Endothelial cell (in vitro differentiated cells): ENCODE data around the gene SPO11. TPM values are rescaled to one million over a fixed set of nuclear protein-coding genes. Genes with fewer than 3 reads are reported as not detected.

Source experiments
- DNase-seq: peaks from one replicate; pipeline ENCODE4 v3.0.0; 2021; ENCODE audit warnings: low spot score
- H3K27ac Mint-ChIP-seq: one replicate; pipeline ENCODE4 v1.8.0; 2021; ENCODE audit warnings: mixed read lengths, inconsistent platforms; ENCODE audit not compliant: unreplicated experiment
- H3K27me3 Mint-ChIP-seq: one replicate; pipeline ENCODE4 v1.8.0; 2021; ENCODE audit warnings: mild to moderate bottlenecking, moderate library complexity, mixed read lengths, inconsistent platforms; ENCODE audit not compliant: unreplicated experiment
- H3K36me3 Mint-ChIP-seq: one replicate; pipeline ENCODE4 v1.8.0; 2021; ENCODE audit warnings: mild to moderate bottlenecking, low read depth, mixed read lengths, inconsistent platforms; ENCODE audit not compliant: unreplicated experiment
- H3K4me1 Mint-ChIP-seq: one replicate; pipeline ENCODE4 v1.8.0; 2021; ENCODE audit warnings: mild to moderate bottlenecking, mixed read lengths, inconsistent platforms; ENCODE audit not compliant: unreplicated experiment
- H3K4me3 Mint-ChIP-seq: one replicate; pipeline ENCODE4 v1.8.0; 2021; ENCODE audit warnings: mild to moderate bottlenecking, mixed read lengths, inconsistent platforms; ENCODE audit not compliant: unreplicated experiment
- H3K9me3 Mint-ChIP-seq: one replicate; pipeline ENCODE4 v1.8.0; 2021; ENCODE audit warnings: mixed read lengths, inconsistent platforms; ENCODE audit not compliant: unreplicated experiment
- total RNA-seq: library from RNA; stranded (reverse); fragmentation: NEBNext Ultra II Directional; extraction: Animal tissue kit (Norgen Biotek cat#: 25700); gene quantifications from one replicate; pipeline ENCODE4 v1.2.1, GENCODE V29; 2021; ENCODE audit not compliant: unreplicated experiment
- TF ChIP-seq, protein P1 (sequence below): fragments of 200-600 bp; sonication (generic); IDR thresholded peaks from one replicate; pipeline ENCODE4 v1.5.0; 2021; ENCODE audit warnings: antibody characterized with exemption; ENCODE audit not compliant: unreplicated experiment

SPO11 gene
- total RNA-seq, 1 donor from 2014 or later, result not detected

GRCh38 chr20:57383447-57384347 is 54.1 kb downstream of the SPO11 start:
- no peak overlapping the region for H3K27ac Mint-ChIP-seq
- peaks cover 3% of the 10 kb centered on the region for H3K36me3 Mint-ChIP-seq
- TF ChIP-seq, protein P1, sequence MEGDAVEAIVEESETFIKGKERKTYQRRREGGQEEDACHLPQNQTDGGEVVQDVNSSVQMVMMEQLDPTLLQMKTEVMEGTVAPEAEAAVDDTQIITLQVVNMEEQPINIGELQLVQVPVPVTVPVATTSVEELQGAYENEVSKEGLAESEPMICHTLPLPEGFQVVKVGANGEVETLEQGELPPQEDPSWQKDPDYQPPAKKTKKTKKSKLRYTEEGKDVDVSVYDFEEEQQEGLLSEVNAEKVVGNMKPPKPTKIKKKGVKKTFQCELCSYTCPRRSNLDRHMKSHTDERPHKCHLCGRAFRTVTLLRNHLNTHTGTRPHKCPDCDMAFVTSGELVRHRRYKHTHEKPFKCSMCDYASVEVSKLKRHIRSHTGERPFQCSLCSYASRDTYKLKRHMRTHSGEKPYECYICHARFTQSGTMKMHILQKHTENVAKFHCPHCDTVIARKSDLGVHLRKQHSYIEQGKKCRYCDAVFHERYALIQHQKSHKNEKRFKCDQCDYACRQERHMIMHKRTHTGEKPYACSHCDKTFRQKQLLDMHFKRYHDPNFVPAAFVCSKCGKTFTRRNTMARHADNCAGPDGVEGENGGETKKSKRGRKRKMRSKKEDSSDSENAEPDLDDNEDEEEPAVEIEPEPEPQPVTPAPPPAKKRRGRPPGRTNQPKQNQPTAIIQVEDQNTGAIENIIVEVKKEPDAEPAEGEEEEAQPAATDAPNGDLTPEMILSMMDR, result no peak

DNA sequence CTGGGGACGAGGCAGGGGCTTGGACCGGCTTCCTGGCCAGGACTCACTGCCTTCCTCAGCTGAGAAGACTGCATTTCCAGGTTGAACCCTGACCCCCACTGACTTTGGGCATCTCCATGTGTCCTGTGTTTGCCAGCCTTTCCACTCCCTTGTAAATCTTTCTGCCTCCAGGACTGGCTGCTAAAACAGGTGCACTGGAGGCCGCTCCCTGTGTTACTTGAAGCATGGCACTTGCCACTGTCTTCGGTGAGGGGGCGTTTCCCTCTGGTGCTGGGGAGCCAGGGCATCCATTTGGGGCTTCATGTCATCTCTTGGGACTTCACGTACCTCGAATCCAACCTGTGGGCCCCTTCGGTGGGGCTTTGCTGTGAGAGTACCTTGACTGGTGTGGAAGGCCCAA is 54.9 kb downstream of the SPO11 start:
- DNase-seq, result no peak
- H3K4me3 Mint-ChIP-seq, result peak overlapping the region; percentile 21
- H3K36me3 Mint-ChIP-seq, result peaks cover 3% of the 10 kb centered on the region
- H3K4me1 Mint-ChIP-seq, result peaks cover 3% of the 10 kb centered on the region
- TF ChIP-seq, protein P1, result no peak
- no peak overlapping the region for H3K27ac Mint-ChIP-seq
- H3K9me3 Mint-ChIP-seq, result no peaks in the 10 kb centered on the region
- peaks cover 7% of the 10 kb centered on the region for H3K27me3 Mint-ChIP-seq

More at GRCh38 chr20:57383447-57384347, 54.1 kb downstream of the SPO11 start:
- no peak for DNase-seq
- Mint-ChIP-seq H3K4me1 (peaks cover 3% of the 10 kb centered on the region), H3K9me3 (no peaks in the 10 kb centered on the region), H3K4me3 (no peak overlapping the region), H3K27me3 (peaks cover 5% of the 10 kb centered on the region)

GRCh38 chr20:57384953-57385761 is 55.6 kb downstream of the SPO11 start:
- Mint-ChIP-seq H3K27me3 (peaks cover 6% of the 10 kb centered on the region), H3K4me1 (peaks cover 3% of the 10 kb centered on the region), H3K9me3 (no peaks in the 10 kb centered on the region), H3K36me3 (no peaks in the 10 kb centered on the region), H3K27ac (no peak overlapping the region), H3K4me3 (no peak overlapping the region)
- TF ChIP-seq, protein P1, result no peak
- DNase-seq, result no peak

DNA sequence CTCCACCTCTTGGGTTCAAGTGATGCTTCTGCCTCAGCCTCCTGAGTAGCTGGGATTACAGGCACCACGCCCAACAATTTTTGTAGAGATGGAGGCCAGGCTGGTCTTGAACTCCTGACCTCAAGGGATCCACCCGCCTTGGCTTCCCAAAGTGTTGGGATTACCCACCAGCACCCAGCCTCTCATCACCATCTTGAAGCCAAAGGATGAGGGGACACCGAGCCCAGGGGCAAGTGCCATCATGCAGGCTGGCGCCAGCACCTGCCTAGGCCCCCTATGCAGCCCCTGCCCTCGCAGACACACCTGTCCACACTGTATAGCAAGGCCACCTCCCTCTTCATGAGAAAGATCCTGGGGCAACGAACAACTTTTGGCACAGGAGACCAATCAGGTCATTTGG is 56.3 kb downstream of the SPO11 start:
- Mint-ChIP-seq H3K27ac (no peak overlapping the region), H3K9me3 (no peaks in the 10 kb centered on the region), H3K4me3 (no peak overlapping the region), H3K27me3 (peaks cover 6% of the 10 kb centered on the region), H3K4me1 (peaks cover 7% of the 10 kb centered on the region), H3K36me3 (no peaks in the 10 kb centered on the region)
- no peak for DNase-seq
- TF ChIP-seq, protein P1, result no peak

GRCh38 chr20:57386762-57387161 is 57.2 kb downstream of the SPO11 start:
- no peak for DNase-seq
- H3K4me3 Mint-ChIP-seq, result no peak overlapping the region
- no peaks in the 10 kb centered on the region for H3K36me3 Mint-ChIP-seq
- no peak overlapping the region for H3K27ac Mint-ChIP-seq
- peaks cover 7% of the 10 kb centered on the region for H3K4me1 Mint-ChIP-seq
- H3K9me3 Mint-ChIP-seq, result no peaks in the 10 kb centered on the region
- H3K27me3 Mint-ChIP-seq, result peaks cover 6% of the 10 kb centered on the region
- TF ChIP-seq, protein P1, result no peak
